Fibroblast of lung (primary cell): ENCODE data around the gene SORT1. TPM values are rescaled to one million over a fixed set of nuclear protein-coding genes. Genes with fewer than 3 reads are reported as not detected.
A peak's percentile ranks its signal among the peaks of the same experiment; 100 is the strongest.

Experiments
- DNase-seq, 2 donors: peaks; one replicate each; pipeline versions ENCODE4 v3.0.0 to v3.0.0-alpha.2; 2010; ENCODE audit warnings: low read depth in 2 of 2
- H2AFZ ChIP-seq: 2 replicates; pipeline ENCODE4 v1.5.1; 2012; ENCODE audit warnings: low read length, control low read depth, inconsistent platforms
- H3K27ac ChIP-seq: 2 replicates; pipeline ENCODE4 v1.5.1; 2011; ENCODE audit warnings: low read length, control low read depth; ENCODE audit not compliant: insufficient read depth
- H3K27me3 ChIP-seq: 2 replicates; pipeline ENCODE4 v1.5.1; 2011; ENCODE audit warnings: mild to moderate bottlenecking, low read length; ENCODE audit not compliant: control insufficient read depth, insufficient read depth
- H3K36me3 ChIP-seq: 2 replicates; pipeline ENCODE4 v1.5.1; 2011; ENCODE audit warnings: low read length; ENCODE audit not compliant: control insufficient read depth, insufficient read depth
- H3K4me1 ChIP-seq: 2 replicates; pipeline ENCODE4 v1.5.1; 2011; ENCODE audit warnings: low read length; ENCODE audit not compliant: control insufficient read depth, insufficient read depth; ENCODE audit errors: extremely low read depth
- H3K4me2 ChIP-seq: 2 replicates; pipeline ENCODE4 v1.5.1; 2011; ENCODE audit warnings: low read length, control low read depth; ENCODE audit not compliant: insufficient read depth; ENCODE audit errors: extremely low read depth
- H3K4me3 ChIP-seq, 4 experiments: fragments of 200-600 bp in 1 of 4; sonication (generic) in 1 of 4; replicated peaks in 1 of 4; 2 replicates each; pipeline ENCODE4 v1.5.1; 2011 to 2016; ENCODE audit warnings: low read length in 4 of 4, low read depth in 3 of 4, mild to moderate bottlenecking in 3 of 4, control low read depth in 2 of 4, inconsistent platforms in 1 of 4, mixed read lengths in 1 of 4; ENCODE audit not compliant: insufficient read depth in 1 of 4; ENCODE audit errors: control extremely low read depth in 1 of 4
- H3K79me2 ChIP-seq: 2 replicates; pipeline ENCODE4 v1.5.1; 2012; ENCODE audit warnings: mild to moderate bottlenecking, low read length, inconsistent platforms; ENCODE audit not compliant: control insufficient read depth, insufficient read depth
- H3K9ac ChIP-seq: 2 replicates; pipeline ENCODE4 v1.5.1; 2011; ENCODE audit warnings: mild to moderate bottlenecking, low read length, control low read depth; ENCODE audit not compliant: insufficient read depth
- H3K9me3 ChIP-seq: 2 replicates; pipeline ENCODE4 v1.5.1; 2012; ENCODE audit warnings: low read depth, low read length; ENCODE audit not compliant: control insufficient read depth, insufficient read depth
- H4K20me1 ChIP-seq: 2 replicates; pipeline ENCODE4 v1.5.1; 2011; ENCODE audit warnings: low read length; ENCODE audit not compliant: control insufficient read depth, insufficient read depth; ENCODE audit errors: extremely low read depth
- CTCF ChIP-seq, 2 donors: IDR thresholded peaks in 1 of 2; conservative IDR thresholded peaks in 1 of 2; 1 replicate in 1 of 2; 2 replicates in 1 of 2; pipeline ENCODE4 v1.5.1; 2011 to 2012; ENCODE audit warnings: low read length in 2 of 2, control low read depth in 1 of 2, inconsistent platforms in 1 of 2, low read depth in 1 of 2, mild to moderate bottlenecking in 1 of 2
- EZH2 ChIP-seq: IDR thresholded peaks from 2 replicates; pipeline ENCODE4 v1.5.1; 2012; ENCODE audit warnings: low read length, control low read depth, mild to moderate bottlenecking; ENCODE audit errors: missing control alignments
- polyA plus RNA-seq, 2 donors: library from polyadenylated mRNA; depleted of rRNA in 1 of 2; stranded (reverse) in 1 of 2; unstranded in 1 of 2; fragments of >200 nt; gene quantifications; 2 replicates each; pipeline ENCODE4 v1.2.1, GENCODE V29; 2011 to 2012; ENCODE audit warnings: missing spikeins in 1 of 2
- total RNA-seq: library from RNA; depleted of rRNA; stranded (reverse); fragments of >200 nt; gene quantifications from 2 replicates; pipeline ENCODE4 v1.2.1, GENCODE V29; 2014

SORT1 gene
- total and polyA plus RNA-seq, 2 donors (not counting 1 experiment from before 2014, with no cell fraction given): 27.5 to 37.5 TPM

DNA sequence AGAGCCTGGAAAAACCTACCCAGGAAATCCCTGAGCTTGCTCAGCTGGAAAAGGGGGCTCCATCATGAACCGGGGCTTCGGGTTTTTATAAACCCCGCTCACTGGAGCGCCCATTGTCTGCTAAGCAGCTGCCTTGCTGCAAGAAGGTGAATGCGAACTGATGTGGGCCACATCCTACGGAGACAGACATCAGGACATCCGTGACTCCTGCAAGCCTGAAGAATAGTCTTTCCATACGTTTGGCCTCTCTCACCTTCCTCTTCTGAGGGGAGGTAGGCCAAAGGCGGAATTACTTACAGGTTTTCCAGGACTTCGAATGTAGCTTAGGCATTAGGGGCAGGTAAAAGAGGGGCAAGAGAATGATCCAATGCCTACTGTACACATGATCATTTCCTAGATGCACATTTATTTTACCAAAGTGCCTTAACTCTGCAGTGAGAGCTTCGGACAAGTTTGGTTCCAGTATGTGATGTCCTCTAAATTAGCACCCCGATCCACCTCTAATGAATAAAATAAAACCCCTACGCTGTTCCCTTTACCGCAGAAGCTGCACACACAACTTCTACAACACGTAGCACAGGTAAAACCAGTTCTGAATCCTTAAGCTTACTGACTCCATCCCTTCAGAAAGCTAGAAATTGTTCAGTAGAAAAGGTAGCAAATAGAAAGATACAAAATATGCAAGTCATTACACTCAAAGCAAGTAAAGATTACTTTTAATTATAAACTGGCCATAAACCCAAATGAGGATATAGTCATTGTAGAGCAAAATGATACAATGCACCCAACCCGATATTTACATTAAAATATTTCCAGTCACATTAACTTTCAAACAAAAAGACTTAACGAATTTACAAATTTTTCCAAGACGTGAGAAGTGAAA, 866 bp upstream of the SORT1 start:
- no peak for TF ChIP-seq CTCF (conservative IDR thresholded peaks at IDR 0.05 in 1 of 2, IDR thresholded peaks at IDR 0.05 in 1 of 2; ENCODE audit: low read depth in 1 of 2, low read length in 2 of 2)
- TF ChIP-seq EZH2: no peak
- H3K27me3 ChIP-seq: no peaks in the 10 kb centered on the region
- H3K36me3 ChIP-seq: no peaks in the 10 kb centered on the region
- H3K9ac ChIP-seq: peak overlapping the region; percentile 45
- no peaks in the 10 kb centered on the region for H3K9me3 ChIP-seq
- peaks cover 6% of the 10 kb centered on the region for H3K4me1 ChIP-seq
- peak overlapping the region; percentile 55 to 67 (median 61) for H3K4me3 ChIP-seq
- peaks cover 2% of the 10 kb centered on the region for H3K79me2 ChIP-seq
- peak overlapping the region; percentile 37 for H2AFZ ChIP-seq
- H4K20me1 ChIP-seq: no peaks in the 10 kb centered on the region
- DNase-seq: no peak
- peak overlapping the region; percentile 74 for H3K4me2 ChIP-seq
- H3K27ac ChIP-seq: no peak overlapping the region

DNA sequence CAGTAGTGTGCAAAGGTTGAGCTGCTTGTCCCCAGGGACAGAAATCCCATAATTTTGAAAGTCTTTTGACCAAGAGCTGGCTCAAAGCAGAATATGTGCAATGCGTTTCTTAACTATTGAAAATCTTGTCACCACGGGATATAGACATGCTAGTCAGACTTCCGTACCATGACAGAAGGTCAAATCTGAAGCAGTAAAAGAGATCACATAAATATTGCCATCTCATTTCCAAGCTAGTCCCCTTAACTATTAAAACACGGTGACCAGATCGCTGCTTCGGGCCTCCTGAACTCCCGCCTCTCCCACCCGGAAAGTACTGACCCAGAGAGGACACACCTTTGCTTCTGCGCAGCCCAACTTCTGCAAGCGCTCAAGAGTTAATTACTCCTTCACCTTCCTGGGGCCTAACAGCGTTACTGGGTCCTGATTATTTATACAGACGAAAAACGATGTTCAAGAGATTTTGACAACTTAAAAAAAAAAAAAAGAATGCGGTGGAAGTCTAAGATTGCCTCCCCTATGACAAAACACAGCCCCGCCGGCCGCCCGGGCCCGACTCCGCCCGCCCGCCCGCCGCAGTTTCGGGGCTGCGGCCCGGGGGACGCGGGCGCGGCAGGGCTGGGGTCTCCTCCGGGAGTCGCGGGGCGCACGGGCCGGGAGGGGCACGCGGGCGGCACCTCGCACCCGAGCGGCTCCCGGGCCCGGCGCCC, 692 bp downstream of the SORT1 start:
- no peak overlapping the region for H3K27ac ChIP-seq
- H3K27me3 ChIP-seq: no peaks in the 10 kb centered on the region
- H3K4me3 ChIP-seq: peak overlapping the region; percentile 43 to 72 (median 61)
- no peaks in the 10 kb centered on the region for H4K20me1 ChIP-seq
- H3K79me2 ChIP-seq: peaks cover 2% of the 10 kb centered on the region
- no peak for DNase-seq
- peaks cover 15% of the 10 kb centered on the region for H3K4me1 ChIP-seq
- H3K36me3 ChIP-seq: no peaks in the 10 kb centered on the region
- H3K4me2 ChIP-seq: peak overlapping the region; percentile 78
- no peak overlapping the region for H2AFZ ChIP-seq
- no peaks in the 10 kb centered on the region for H3K9me3 ChIP-seq
- no peak for TF ChIP-seq EZH2
- TF ChIP-seq CTCF (conservative IDR thresholded peaks at IDR 0.05 in 1 of 2, IDR thresholded peaks at IDR 0.05 in 1 of 2; ENCODE audit: low read depth in 1 of 2, low read length in 2 of 2): no peak
- peak overlapping the region; percentile 60 for H3K9ac ChIP-seq

- DNase-seq: no peak
- no peaks in the 10 kb centered on the region for H4K20me1 ChIP-seq
- no peaks in the 10 kb centered on the region for H3K36me3 ChIP-seq
- peaks cover 2% of the 10 kb centered on the region for H3K79me2 ChIP-seq
- TF ChIP-seq EZH2 (no peak), CTCF (conservative IDR thresholded peaks at IDR 0.05 in 1 of 2, IDR thresholded peaks at IDR 0.05 in 1 of 2; ENCODE audit: low read depth in 1 of 2, low read length in 2 of 2) (no peak)
- H2AFZ ChIP-seq: no peak overlapping the region
- H3K27ac ChIP-seq: no peak overlapping the region
- H3K4me3 ChIP-seq: peak overlapping the region; percentile 43 to 72 (median 61)
- H3K9me3 ChIP-seq: no peaks in the 10 kb centered on the region
- peak overlapping the region; percentile 78 for H3K4me2 ChIP-seq
- H3K4me1 ChIP-seq: peaks cover 17% of the 10 kb centered on the region
- no peak overlapping the region for H3K9ac ChIP-seq
- H3K27me3 ChIP-seq: no peaks in the 10 kb centered on the region
Observed at GRCh38 chr1:109396513-109396839, 1.2 kb downstream of the SORT1 start.
